ENCODE results near the gene TM4SF4.

TM4SF4 gene

DNA sequence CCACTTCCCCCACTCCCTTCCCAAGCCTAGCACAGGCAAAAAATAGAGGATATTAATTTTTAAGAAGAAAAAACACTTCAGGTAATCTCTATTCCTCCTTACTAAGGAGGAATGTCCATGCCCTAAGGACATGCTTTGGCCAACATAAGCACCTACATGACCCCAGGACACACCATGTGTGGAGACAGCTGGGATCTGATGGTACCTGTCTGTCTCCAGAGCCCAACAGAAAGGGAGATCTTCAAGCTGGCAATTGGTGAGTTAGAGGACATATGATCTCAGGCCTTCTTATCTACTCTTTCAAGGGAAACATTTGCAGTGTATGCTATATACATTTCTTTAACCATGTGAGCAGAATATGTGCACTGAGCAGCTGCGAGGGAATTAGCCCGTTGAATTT is 7.0 kb downstream of the TM4SF4 start:
- no peak for DNase-seq (ENCODE audit: low read depth in 2 of 2)

GRCh38 chr3:149486726-149487125 is 12.2 kb downstream of the TM4SF4 start:
- no peak for DNase-seq (ENCODE audit: low read depth in 2 of 2)

GRCh38 chr3:149487598-149488197 is 13.2 kb downstream of the TM4SF4 start:
- DNase-seq (ENCODE audit: low read depth in 2 of 2) = no peak

DNA sequence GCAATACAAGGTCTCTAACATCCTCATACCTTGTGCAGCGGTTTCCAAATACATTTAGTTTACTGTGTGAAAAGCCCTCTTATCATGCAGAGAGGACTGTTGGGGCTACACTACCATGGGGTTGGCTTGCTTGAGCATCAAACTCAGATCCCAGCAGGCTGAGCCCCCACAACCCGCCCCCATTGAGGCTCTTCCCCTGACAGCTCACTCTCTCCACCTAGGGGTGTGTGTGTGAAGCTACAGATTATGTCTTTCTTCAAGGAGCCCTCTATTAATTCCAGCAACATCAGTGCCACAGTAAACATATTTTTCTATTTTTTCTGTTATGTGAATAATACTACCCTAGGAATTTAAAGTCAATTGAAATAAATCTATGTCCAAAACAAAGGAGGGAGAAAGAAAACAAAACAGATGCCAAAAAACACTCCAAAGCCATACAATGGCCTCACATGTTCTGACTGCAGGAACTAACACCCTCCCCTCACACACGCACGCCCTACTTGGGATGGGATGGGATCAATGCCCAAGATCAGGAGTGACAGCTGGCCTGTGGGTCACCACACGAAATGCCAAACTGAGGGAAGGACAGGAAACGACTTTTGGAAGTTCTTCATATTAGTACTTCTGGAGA is 14.7 kb downstream of the TM4SF4 start:
- no peak for DNase-seq (ENCODE audit: low read depth in 2 of 2)

DNA sequence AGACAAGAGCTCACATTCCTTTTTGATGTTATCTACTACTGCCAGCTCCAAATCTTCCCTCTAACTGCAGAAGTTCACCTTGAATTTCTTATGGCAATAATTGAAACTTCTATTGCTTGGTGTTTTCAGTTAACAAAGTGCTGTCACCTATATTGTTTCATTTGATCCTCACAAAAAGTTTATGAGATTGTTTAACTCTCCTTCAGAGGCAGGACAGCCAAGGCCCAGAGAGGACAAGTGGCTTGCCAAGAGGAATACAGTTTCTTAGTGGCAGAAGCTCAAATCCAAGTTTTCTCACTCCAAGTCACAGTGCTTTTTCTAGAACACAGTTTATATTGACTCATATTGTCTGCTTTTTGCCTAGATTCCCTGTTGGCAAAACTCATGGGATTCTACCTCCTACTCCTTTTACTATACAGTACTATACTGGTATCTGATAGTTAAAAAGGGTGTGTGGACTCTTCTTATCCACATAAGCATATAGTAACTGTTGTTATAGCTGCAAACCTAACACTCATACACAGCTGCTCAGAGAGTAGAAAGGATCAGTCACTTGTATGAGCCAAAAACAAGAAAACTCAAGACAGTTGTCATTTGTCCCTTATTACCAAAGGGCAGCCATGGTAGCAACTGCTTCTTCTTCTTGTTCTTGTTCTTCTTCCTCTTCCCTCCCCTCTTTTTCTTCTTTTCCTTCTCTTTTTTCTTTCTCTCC is 15.9 kb downstream of the TM4SF4 start:
- no peak for DNase-seq (ENCODE audit: low read depth in 2 of 2)

- DNase-seq (ENCODE audit: low read depth in 2 of 2) = no peak
Measured at GRCh38 chr3:149493315-149494021, 19.0 kb downstream of the TM4SF4 start.

- DNase-seq (ENCODE audit: low read depth in 2 of 2) = no peak
Measured at GRCh38 chr3:149494022-149494758, 19.7 kb downstream of the TM4SF4 start.

GRCh38 chr3:149494759-149495580 is 20.5 kb downstream of the TM4SF4 start:
- no peak for DNase-seq (ENCODE audit: low read depth in 2 of 2)

DNA sequence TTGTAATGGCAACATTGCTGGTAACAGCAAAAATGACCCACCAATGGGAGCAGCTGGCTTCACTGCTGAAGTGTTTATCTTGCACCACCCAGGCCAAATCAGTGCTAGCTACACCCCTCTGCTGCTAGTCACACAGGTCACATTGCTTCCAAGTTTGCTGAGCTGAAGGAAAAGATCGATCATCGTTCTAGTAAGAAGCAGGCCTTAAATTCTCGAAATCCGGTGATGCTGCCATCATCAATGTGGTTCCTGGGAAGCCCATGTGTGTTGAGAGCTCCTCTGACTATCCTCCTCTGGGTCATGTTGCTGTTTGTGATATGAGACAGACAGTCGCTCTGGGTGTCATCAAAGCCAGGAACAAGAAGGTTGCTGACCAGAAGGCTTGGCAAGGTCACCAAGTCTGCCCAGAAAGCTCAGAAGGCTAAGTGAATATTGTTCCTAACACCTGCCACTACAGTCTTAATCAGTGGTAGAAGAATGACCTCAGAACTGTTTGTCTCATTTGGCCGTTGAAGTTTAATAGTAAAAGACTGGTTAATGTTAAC is 21.2 kb downstream of the TM4SF4 start:
- no peak for DNase-seq (ENCODE audit: low read depth in 2 of 2)

DNA sequence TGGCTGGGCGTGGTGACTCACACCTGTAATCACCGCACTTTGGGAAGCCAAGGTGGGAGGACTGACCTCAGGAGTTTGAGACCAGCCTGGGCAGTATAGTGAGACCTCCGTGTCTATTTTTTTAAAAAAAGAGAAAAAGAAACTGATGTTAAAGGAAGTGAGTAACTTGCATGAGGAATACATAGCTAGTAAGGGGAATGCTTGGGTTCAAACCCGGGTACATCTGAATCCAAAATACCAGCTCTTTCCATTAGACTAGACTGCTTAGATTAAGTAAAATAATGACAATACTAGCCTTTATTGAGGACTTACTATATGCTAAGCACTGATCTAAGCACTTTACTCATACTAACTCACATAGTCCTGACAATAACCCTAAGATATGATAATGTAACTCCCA is 22.4 kb downstream of the TM4SF4 start:
- DNase-seq (ENCODE audit: low read depth in 2 of 2) = no peak

DNA sequence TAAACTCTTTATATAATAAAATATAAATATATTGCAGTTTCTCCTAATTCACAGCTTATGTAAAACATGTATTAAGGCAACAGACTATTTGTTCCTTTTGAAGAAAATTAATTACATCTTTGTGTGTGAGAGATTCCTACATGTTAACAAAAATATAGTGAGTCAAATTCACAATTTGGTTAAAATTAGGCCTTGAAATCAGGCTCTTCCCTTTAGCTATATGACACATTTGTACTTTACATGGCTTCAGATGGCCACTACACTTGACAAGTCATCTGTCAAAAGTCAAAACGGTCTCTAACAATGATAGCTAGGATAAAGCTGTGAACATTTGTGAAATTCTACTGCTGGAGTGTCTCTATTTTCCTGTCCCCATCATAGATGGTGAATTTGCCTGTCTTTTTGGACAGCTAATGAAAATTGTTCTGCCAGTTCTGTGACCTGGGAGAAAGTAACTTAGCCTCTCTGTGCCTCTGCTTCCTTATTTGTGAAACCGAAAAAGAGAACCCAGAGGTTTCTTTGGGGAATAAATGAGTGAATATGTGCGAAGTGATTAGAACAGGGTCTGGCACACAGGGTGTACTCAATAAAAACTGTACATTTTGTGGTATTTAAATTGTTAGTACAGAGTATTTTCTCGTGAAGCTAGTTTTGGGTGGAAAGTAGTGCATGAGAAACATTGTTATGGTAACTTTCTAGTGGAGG is 23.6 kb downstream of the TM4SF4 start:
- no peak for DNase-seq (ENCODE audit: low read depth in 2 of 2)

DNA sequence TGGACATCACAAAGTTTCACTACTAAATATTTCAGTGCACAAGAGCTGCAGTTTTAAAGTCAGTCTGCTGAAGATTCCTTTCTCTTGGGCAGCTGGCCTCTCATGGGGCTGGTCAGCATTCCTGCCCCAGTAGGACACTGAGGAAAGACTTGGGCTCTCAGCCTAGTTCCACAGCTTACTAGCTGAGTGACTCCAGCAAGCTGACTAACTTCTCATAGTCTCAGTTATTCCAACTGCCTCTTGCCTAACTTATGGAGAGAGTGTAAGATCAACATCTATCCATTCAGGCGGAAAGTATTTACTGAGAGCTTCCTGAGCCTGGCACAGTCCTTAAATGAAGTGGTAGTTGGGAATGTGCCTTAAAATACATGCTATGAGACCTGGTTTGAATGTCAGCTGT is 27.0 kb downstream of the TM4SF4 start:
- DNase-seq (ENCODE audit: low read depth in 2 of 2) = no peak

DNA sequence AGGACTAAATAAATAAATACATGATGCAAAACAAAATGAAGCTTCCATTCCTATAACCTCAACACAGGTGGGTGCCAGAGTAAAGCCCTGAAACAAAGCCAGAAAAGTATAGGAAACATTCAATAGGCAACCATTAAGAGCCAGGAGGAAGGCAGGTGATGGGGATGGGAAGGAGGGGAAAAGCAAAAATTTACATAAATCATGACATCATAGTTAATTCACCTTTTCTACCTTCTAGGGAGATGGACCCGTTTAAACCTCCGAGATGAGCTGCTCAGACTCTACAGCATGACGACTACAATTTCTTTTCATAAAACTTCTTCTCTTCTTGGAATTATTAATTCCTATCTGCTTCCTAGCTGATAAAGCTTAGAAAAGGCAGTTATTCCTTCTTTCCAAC is 27.9 kb downstream of the TM4SF4 start:
- DNase-seq (ENCODE audit: low read depth in 2 of 2) = no peak

- no peak for DNase-seq (ENCODE audit: low read depth in 2 of 2)
Measured at GRCh38 chr3:149506540-149506939, 32.0 kb downstream of the TM4SF4 start.

DNA sequence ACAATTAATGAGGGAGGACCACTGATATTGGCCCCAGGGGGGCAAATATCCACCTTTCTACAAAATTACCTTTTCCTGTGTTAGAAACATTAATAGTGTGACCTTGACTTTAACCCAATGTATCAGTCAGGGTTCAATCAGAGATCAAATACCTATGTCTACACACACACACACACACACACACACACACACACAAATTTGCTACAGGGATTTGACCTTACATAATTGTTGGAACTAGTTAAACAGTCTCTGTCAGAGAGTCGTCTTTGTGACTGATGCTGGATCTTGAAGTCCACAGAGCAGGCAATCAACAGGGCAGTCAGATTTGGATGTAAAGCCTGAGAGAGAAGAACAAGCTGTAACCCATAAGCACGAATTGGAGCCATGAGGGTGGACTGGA is 32.5 kb downstream of the TM4SF4 start:
- no peak for DNase-seq (ENCODE audit: low read depth in 2 of 2)

DNA sequence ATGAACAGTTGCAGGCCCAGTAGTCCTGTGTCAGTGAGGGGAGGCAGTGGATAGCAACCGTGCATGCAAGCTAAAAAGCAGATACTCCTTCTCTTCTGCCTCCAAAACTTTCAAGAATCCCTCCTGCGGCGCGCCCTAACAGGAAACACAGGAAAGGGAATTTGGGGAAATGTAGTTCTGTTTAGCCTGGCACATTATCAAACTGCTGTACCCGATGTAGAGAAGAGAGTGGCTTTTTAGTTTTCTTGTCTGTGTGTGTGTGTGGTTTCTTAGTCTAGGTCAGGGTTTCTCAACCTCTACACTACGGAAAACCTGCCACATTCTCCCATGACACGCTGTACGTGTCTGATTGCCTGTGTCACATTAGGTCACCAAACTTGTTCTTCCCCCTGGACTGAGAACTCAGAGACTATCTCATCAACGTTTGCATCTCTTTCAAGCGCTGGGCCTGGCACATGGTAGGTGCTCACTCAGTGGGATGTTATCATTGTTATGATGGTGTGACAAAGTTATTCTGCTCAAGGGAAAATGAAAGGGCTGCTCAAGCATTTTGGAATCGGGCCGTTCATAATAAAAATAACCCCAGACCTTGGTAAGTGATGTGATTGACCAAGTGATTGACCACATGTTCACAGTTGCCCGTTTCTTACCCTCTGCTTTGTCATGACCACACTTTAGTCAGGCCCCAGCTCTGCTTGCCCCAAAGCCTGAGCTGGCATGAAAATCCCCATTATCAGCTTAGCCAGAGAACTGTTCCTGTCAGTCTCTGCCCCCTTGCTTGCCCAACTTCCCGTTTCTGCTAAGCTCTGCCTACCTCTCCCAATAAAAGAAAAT is 33.2 kb downstream of the TM4SF4 start:
- DNase-seq (ENCODE audit: low read depth in 2 of 2) = no peak

- no peak for DNase-seq (ENCODE audit: low read depth in 2 of 2)
Measured at GRCh38 chr3:149509526-149509925, 35.0 kb downstream of the TM4SF4 start.

DNA sequence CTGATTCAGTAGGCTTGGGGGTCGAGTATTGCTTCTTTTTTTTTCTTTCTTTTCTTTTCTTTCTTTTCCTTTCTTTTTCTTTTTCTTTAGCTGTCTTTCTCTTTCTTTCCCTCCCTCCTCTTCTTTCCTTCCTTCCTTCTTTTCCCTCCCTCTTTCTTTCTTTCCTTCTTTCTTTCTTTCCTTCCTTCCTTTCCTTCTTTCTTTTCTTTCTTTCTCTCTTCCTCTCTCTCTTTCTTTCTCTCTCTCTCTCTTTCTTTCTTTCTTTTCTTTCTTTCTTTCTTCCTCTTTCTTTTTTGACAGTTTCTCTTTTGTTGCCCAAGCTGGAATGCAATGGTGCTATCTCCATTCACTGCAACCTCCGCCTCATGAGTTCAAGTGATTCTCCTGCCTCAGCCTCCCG is 36.0 kb downstream of the TM4SF4 start:
- DNase-seq (ENCODE audit: low read depth in 2 of 2) = no peak

DNA sequence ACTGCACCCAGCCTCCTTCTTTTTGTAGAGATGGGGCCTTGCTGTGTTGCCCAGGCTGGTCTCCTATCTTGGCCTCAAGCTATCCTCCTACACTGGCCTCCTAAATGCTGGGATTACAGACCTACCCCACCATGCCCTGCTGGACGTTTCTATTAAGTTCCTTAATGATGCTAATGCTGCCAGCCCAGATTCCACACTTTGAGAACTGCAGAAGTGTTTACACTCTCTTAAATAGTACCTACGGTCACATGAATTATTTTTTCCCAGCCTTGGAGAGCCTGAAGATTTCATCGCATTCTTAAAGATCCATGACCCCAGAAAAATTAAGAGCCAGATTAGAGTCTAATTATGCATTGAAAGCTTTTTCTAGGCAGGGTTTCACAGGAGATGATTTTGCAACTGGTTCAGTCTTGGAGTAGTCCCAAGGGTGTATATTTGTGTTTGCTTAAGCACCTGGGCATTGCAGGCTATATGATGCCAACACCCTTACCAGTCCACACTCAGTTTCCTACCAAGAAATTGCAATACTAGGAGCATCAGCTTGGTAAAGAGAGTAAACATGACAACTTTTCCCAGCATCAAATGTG is 36.6 kb downstream of the TM4SF4 start:
- no peak for DNase-seq (ENCODE audit: low read depth in 2 of 2)

Data from fibroblast of skin of left biceps (primary cell).